Endothelial cell of hepatic sinusoid (primary cell): Measurements from ENCODE around the gene SEZ6.

Experiments used
- in situ Hi-C: cut with HindIII; loops from 2 replicates; pipeline ENCODE4 v1.10.0; 2017; ENCODE audit warnings: low sequenced_read_pairs

SEZ6 gene

GRCh38 chr17:29007456-29007855 lies 1.6 kb upstream of the SEZ6 start:
- in situ Hi-C loops: loop anchor here (5.0 kb wide), 1 partner anchor 35 kb away; the partner anchor contains the start of gene PIPOX

- in situ Hi-C loops: loop anchor here (5.0 kb wide), 1 partner anchor 73 kb away; no protein-coding TSS in a partner anchor
Measured at GRCh38 chr17:29004081-29004692, 1.6 kb downstream of the SEZ6 start.

- in situ Hi-C loops: loop anchor here (5.0 kb wide), 1 partner anchor 74 kb away; no protein-coding TSS in a partner anchor
Measured at GRCh38 chr17:29003289-29003688, 2.5 kb downstream of the SEZ6 start.

- in situ Hi-C loops: loop anchor here (5.0 kb wide), 1 partner anchor 74 kb away; no protein-coding TSS in a partner anchor
Measured at GRCh38 chr17:29002811-29003210, 3.0 kb downstream of the SEZ6 start.

- in situ Hi-C loops: loop anchor here (5.0 kb wide), 1 partner anchor 76 kb away; no protein-coding TSS in a partner anchor
Measured at GRCh38 chr17:29000973-29001372, 4.9 kb downstream of the SEZ6 start.

GRCh38 chr17:28999206-28999605 lies 6.6 kb downstream of the SEZ6 start:
- in situ Hi-C loops: no loop called here

GRCh38 chr17:28997806-28998205 lies 8.0 kb downstream of the SEZ6 start:
- in situ Hi-C loops: no loop called here

GRCh38 chr17:28996554-28997096 lies 9.2 kb downstream of the SEZ6 start:
- in situ Hi-C loops: no loop called here

GRCh38 chr17:28993645-28994426 lies 12.0 kb downstream of the SEZ6 start:
- in situ Hi-C loops: no loop called here

GRCh38 chr17:28992625-28993600 lies 12.9 kb downstream of the SEZ6 start:
- in situ Hi-C loops: no loop called here

- in situ Hi-C loops: no loop called here
Measured at GRCh38 chr17:28992185-28992584, 13.6 kb downstream of the SEZ6 start.

GRCh38 chr17:28991779-28992178 lies 14.1 kb downstream of the SEZ6 start:
- in situ Hi-C loops: no loop called here

- in situ Hi-C loops: no loop called here
Measured at GRCh38 chr17:28989028-28989427, 16.8 kb downstream of the SEZ6 start.

- in situ Hi-C loops: no loop called here
Measured at GRCh38 chr17:28988475-28988874, 17.4 kb downstream of the SEZ6 start.

- in situ Hi-C loops: no loop called here
Measured at GRCh38 chr17:28986714-28987655, 18.8 kb downstream of the SEZ6 start.

GRCh38 chr17:28985950-28986713 lies 19.7 kb downstream of the SEZ6 start:
- in situ Hi-C loops: no loop called here

GRCh38 chr17:28983286-28984230 lies 22.3 kb downstream of the SEZ6 start:
- in situ Hi-C loops: no loop called here
